ENCODE measurements around the gene TLE3. TPM values are rescaled to one million over a fixed set of nuclear protein-coding genes. Genes with fewer than 3 reads are reported as not detected.

The TLE3 gene
- total RNA-seq, 6 experiments from 2014 or later: 6.0 to 17.6 (median 13.8) TPM

- Mint-ChIP-seq H3K9me3 (no peaks in the 10 kb centered on the region), H3K36me3 (ENCODE audit: low read depth) (no peaks in the 10 kb centered on the region; the same call in 1 of the 2 replicates), H3K4me1 (ENCODE audit: low read depth) (peaks cover 6% of the 10 kb centered on the region; the same call in 1 of the 2 replicates), H3K27me3 (ENCODE audit: insufficient read depth) (peaks cover 11% of the 10 kb centered on the region), H3K27ac (no peak overlapping the region), H3K4me3 (no peak overlapping the region)
- TF ChIP-seq, protein P1, sequence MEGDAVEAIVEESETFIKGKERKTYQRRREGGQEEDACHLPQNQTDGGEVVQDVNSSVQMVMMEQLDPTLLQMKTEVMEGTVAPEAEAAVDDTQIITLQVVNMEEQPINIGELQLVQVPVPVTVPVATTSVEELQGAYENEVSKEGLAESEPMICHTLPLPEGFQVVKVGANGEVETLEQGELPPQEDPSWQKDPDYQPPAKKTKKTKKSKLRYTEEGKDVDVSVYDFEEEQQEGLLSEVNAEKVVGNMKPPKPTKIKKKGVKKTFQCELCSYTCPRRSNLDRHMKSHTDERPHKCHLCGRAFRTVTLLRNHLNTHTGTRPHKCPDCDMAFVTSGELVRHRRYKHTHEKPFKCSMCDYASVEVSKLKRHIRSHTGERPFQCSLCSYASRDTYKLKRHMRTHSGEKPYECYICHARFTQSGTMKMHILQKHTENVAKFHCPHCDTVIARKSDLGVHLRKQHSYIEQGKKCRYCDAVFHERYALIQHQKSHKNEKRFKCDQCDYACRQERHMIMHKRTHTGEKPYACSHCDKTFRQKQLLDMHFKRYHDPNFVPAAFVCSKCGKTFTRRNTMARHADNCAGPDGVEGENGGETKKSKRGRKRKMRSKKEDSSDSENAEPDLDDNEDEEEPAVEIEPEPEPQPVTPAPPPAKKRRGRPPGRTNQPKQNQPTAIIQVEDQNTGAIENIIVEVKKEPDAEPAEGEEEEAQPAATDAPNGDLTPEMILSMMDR (IDR thresholded peaks at IDR 0.05): no peak
- no peak for DNase-seq
Measured at GRCh38 chr15:70042553-70043214, 55.0 kb downstream of the TLE3 start.

- Mint-ChIP-seq H3K4me1 (ENCODE audit: low read depth) (peaks cover 4% of the 10 kb centered on the region; the same call in 1 of the 2 replicates), H3K4me3 (no peak overlapping the region), H3K27me3 (ENCODE audit: insufficient read depth) (peaks cover 20% of the 10 kb centered on the region), H3K27ac (no peak overlapping the region), H3K36me3 (ENCODE audit: low read depth) (no peaks in the 10 kb centered on the region; the same call in 1 of the 2 replicates), H3K9me3 (no peaks in the 10 kb centered on the region)
- DNase-seq: no peak
- TF ChIP-seq, protein P1 (IDR thresholded peaks at IDR 0.05): no peak
Measured at GRCh38 chr15:70039917-70040316, 57.8 kb downstream of the TLE3 start.

- Mint-ChIP-seq H3K27me3 (ENCODE audit: insufficient read depth) (peaks cover 28% of the 10 kb centered on the region), H3K4me3 (no peak overlapping the region), H3K9me3 (no peaks in the 10 kb centered on the region), H3K4me1 (ENCODE audit: low read depth) (peaks cover 2% of the 10 kb centered on the region; the same call in 1 of the 2 replicates), H3K27ac (no peak overlapping the region), H3K36me3 (ENCODE audit: low read depth) (no peaks in the 10 kb centered on the region)
- DNase-seq: no peak
- TF ChIP-seq, protein P1 (IDR thresholded peaks at IDR 0.05): no peak
Measured at GRCh38 chr15:70038730-70039392, 58.9 kb downstream of the TLE3 start.

GRCh38 chr15:70037292-70037640, 60.5 kb downstream of the TLE3 start:
- DNase-seq: no peak
- H3K4me3 Mint-ChIP-seq: no peak overlapping the region
- no peaks in the 10 kb centered on the region for H3K36me3 Mint-ChIP-seq (ENCODE audit: low read depth)
- TF ChIP-seq, protein P1 (IDR thresholded peaks at IDR 0.05): no peak
- H3K27ac Mint-ChIP-seq: no peak overlapping the region
- peaks cover 37% of the 10 kb centered on the region for H3K27me3 Mint-ChIP-seq (ENCODE audit: insufficient read depth)
- no peaks in the 10 kb centered on the region for H3K9me3 Mint-ChIP-seq
- peaks cover 11% of the 10 kb centered on the region for H3K4me1 Mint-ChIP-seq (ENCODE audit: low read depth)

DNA sequence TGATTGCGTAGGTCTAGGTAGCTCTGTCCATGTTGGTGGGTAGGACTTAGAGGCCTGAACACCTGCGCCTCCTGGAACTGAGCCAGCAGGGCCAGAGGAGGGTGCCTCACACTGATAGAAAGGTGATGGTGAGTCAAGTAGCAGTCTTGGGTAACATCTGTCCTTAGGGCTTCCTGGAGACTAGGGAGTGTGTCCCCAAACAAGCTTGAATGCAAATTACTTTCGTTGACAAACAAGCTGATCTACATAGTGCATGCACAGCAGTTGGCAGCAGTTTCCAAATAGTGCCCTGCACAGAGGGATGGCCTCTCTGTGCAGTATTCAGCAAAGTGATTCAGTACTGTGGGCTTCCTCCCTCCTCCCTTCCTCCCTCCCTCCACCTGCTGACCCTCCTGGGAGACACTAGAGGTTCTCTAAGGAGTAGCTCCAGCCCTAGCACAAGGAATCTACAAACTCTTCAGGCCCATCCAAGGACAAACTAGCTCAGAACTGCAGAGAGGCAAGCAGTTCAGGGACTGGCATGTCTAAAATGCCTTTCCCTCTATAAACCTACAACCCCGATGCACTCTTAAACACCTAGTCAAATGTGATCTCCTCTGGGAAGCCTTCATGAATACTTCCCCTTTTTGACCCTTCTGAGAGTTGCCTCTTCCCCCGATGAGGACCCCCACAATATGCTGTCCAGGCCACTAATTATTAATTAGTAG, 61.0 kb downstream of the TLE3 start:
- TF ChIP-seq, protein P1 (IDR thresholded peaks at IDR 0.05): no peak
- peaks cover 40% of the 10 kb centered on the region for H3K27me3 Mint-ChIP-seq (ENCODE audit: insufficient read depth)

More for the DNA sequence above, 61.0 kb downstream of the TLE3 start:
- Mint-ChIP-seq H3K36me3 (ENCODE audit: low read depth) (no peaks in the 10 kb centered on the region), H3K9me3 (no peaks in the 10 kb centered on the region), H3K4me3 (no peak overlapping the region), H3K4me1 (ENCODE audit: low read depth) (peaks cover 11% of the 10 kb centered on the region), H3K27ac (no peak overlapping the region)
- no peak for DNase-seq

Measured in HFFc6 (cell line).